Body of pancreas (tissue), 4 donors: ENCODE measurements around the gene SGCD.

Experiments
- POLR2A ChIP-seq, 3 donors: fragments of 450-650 bp; IDR thresholded peaks; one replicate each; pipeline ENCODE4 v1.6.1; 2016; ENCODE audit warnings: antibody characterized with exemption in 3 of 3, mild to moderate bottlenecking in 2 of 3
- TF ChIP-seq, protein P1 (sequence below), 7 experiments: fragments of 450-650 bp in 4 of 7; fragments of 200-600 bp in 3 of 7; sonication (generic) in 3 of 7; IDR thresholded peaks; one replicate each; pipeline ENCODE4 v1.5.1; 2016 to 2019; ENCODE audit warnings: antibody characterized with exemption in 7 of 7

DNA sequence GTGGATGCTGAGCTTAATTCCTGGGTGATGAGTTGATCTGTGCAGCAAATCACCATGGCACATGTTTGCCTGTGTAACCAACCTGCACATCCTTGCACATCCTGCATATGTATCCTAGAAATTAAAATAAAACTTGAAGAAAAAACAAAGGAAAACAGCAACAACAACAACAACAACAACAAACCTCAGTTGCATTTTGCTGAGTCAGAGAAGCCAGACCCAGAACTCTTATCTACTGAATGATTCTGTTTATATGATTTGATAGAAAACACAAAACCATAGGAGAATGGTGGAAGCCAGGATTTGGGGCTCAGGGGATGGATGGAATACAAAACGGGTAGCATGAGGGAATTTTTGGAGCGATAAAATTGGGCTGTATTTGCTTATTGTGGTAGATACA is 307.3 kb downstream of the SGCD start:
- TF ChIP-seq, protein P1, sequence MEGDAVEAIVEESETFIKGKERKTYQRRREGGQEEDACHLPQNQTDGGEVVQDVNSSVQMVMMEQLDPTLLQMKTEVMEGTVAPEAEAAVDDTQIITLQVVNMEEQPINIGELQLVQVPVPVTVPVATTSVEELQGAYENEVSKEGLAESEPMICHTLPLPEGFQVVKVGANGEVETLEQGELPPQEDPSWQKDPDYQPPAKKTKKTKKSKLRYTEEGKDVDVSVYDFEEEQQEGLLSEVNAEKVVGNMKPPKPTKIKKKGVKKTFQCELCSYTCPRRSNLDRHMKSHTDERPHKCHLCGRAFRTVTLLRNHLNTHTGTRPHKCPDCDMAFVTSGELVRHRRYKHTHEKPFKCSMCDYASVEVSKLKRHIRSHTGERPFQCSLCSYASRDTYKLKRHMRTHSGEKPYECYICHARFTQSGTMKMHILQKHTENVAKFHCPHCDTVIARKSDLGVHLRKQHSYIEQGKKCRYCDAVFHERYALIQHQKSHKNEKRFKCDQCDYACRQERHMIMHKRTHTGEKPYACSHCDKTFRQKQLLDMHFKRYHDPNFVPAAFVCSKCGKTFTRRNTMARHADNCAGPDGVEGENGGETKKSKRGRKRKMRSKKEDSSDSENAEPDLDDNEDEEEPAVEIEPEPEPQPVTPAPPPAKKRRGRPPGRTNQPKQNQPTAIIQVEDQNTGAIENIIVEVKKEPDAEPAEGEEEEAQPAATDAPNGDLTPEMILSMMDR (IDR thresholded peaks at IDR 0.05): no peak
- TF ChIP-seq POLR2A (IDR thresholded peaks at IDR 0.05): no peak
